GM23248 (cell line): Measurements from ENCODE around the gene ZFP92. TPM values are rescaled to one million over a fixed set of nuclear protein-coding genes. Genes with fewer than 3 reads are reported as not detected.
A peak's percentile ranks its signal among the peaks of the same experiment; 100 is the strongest.
"Not testable (repeated sequence)": the region's sequence is repeated elsewhere in the genome, so short reads cannot be mapped to it uniquely, and the experiment has no call there.

Experiments
- DNase-seq: peaks from one replicate; pipeline ENCODE4 v3.0.0-alpha.2; 2015
- H2AFZ ChIP-seq: fragments of 200-600 bp; sonication (generic); 2 replicates; pipeline ENCODE4 v1.6.1; 2016; ENCODE audit warnings: antibody characterized with exemption
- H3F3A ChIP-seq: fragments of 200-600 bp; sonication (generic); 2 replicates; pipeline ENCODE4 v1.6.1; 2016; ENCODE audit warnings: mild to moderate bottlenecking, antibody characterized with exemption, mixed run types; ENCODE audit not compliant: insufficient read depth
- H3K27ac ChIP-seq: fragments of 200-600 bp; sonication (generic); 2 replicates; pipeline ENCODE4 v1.5.1; 2016; ENCODE audit warnings: mild to moderate bottlenecking
- H3K27me3 ChIP-seq: fragments of 200-600 bp; sonication (generic); replicated peaks from 2 replicates; pipeline ENCODE4 v1.6.1; 2016; ENCODE audit warnings: mild to moderate bottlenecking; ENCODE audit not compliant: insufficient read depth
- H3K36me3 ChIP-seq: fragments of 200-600 bp; sonication (generic); 2 replicates; pipeline ENCODE4 v1.6.1; 2016; ENCODE audit warnings: low read depth, mild to moderate bottlenecking
- H3K4me1 ChIP-seq: fragments of 200-600 bp; sonication (generic); 2 replicates; pipeline ENCODE4 v1.6.1; 2016; ENCODE audit warnings: mild to moderate bottlenecking; ENCODE audit not compliant: insufficient read depth
- H3K4me2 ChIP-seq: fragments of 200-600 bp; sonication (generic); one replicate; pipeline ENCODE4 v1.6.1; 2016; ENCODE audit warnings: mild to moderate bottlenecking; ENCODE audit not compliant: unreplicated experiment
- H3K4me3 ChIP-seq: fragments of 200-600 bp; sonication (generic); 2 replicates; pipeline ENCODE4 v1.5.1; 2016; ENCODE audit warnings: mild to moderate bottlenecking
- H3K79me2 ChIP-seq: fragments of 200-600 bp; sonication (generic); 2 replicates; pipeline ENCODE4 v1.6.1; 2016; ENCODE audit warnings: mild to moderate bottlenecking; ENCODE audit not compliant: insufficient read depth
- H3K9ac ChIP-seq: fragments of 200-600 bp; sonication (generic); 2 replicates; pipeline ENCODE4 v1.6.1; 2016; ENCODE audit warnings: mild to moderate bottlenecking
- H3K9me2 ChIP-seq: fragments of 200-600 bp; sonication (generic); 2 replicates; pipeline ENCODE4 v1.6.1; 2016; ENCODE audit warnings: mixed run types, mild to moderate bottlenecking, moderate library complexity; ENCODE audit not compliant: insufficient read depth
- H3K9me3 ChIP-seq: fragments of 200-600 bp; sonication (generic); one replicate; pipeline ENCODE4 v1.6.1; 2017; ENCODE audit warnings: low read depth
- H4K20me1 ChIP-seq: fragments of 200-600 bp; sonication (generic); 2 replicates; pipeline ENCODE4 v1.6.0; 2016; ENCODE audit not compliant: insufficient read depth
- EZH2 ChIP-seq: fragments of 200-600 bp; sonication (generic); IDR thresholded peaks from 2 replicates; pipeline ENCODE4 v1.6.1; 2018; ENCODE audit warnings: antibody characterized with exemption, mild to moderate bottlenecking; ENCODE audit not compliant: insufficient read depth, poor library complexity, severe bottlenecking
- EZH2phosphoT487 ChIP-seq: fragments of 200-600 bp; sonication (generic); IDR thresholded peaks from 2 replicates; pipeline ENCODE4 v1.6.1; 2018; ENCODE audit warnings: antibody characterized with exemption, moderate library complexity, mild to moderate bottlenecking, low read depth; ENCODE audit not compliant: insufficient read depth
- WGBS, 2 experiments: methylation state at CpG; one replicate each; pipeline ENCODE4 v1.1.6; 2015 to 2017; ENCODE audit warnings: low lambda C conversion rate in 2 of 2, low coverage in 1 of 2; ENCODE audit errors: missing lambda C conversion rate in 2 of 2; 5-methylcytosine and 5-hydroxymethylcytosine counted together
- in situ Hi-C: fragments of 300-500 bp; cut with MboI; formaldehyde crosslinking; loops from 2 replicates; pipeline ENCODE4 v1.15.0; 2020
- polyA plus RNA-seq: library from polyadenylated mRNA; unstranded; fragments of >200 nt; fragmentation: Nextera tagmentation; extraction: Ambion mirVana; gene quantifications from 2 replicates; pipeline ENCODE4 v1.2.1, GENCODE V29; 2016
- total RNA-seq: library from RNA; depleted of rRNA; stranded (reverse); fragments of >200 nt; shearing (Covaris generic); gene quantifications from 2 replicates; pipeline ENCODE4 v1.2.3, GENCODE V29; 2014

The ZFP92 gene
- total and polyA plus RNA-seq, 2 experiments from 2014 or later, result 0.11 TPM; not detected in 1

DNA sequence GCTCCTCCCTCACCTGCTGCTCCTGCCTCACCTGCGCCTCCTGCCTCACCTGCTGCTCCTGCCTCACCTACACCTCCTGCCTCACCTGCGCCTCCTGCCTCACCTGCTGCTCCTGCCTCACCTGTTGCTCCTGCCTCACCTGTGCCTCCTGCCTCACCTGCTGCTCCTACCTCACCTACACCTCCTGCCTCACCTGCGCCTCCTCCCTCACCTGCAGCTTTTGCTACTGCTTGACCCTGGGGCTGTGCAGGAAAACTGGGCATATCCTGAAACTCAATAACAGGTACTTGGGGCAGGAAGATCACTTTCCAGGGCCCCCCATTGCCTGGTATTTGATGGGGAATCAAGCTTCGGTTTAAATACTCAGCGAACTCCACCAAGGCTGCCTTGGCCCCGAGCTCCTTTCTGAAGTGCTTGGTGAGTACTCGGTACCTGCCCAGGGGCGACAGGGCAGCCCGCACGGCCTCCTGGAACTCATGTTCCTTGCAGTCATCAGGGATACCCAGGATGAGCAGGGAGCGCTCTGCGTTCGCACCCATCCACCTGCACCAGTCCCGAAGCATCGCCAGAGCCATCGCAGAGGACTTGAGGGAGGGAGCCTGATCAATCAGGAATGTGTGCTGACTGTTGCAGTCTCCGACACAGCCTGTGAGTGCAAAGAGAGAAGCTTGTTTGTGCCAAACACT lies 12.9 kb upstream of the ZFP92 start:
- no peaks in the 10 kb centered on the region for H4K20me1 ChIP-seq
- TF ChIP-seq EZH2 (no peak), EZH2phosphoT487 (no peak)
- H3K9ac ChIP-seq, result no peak overlapping the region
- no peaks in the 10 kb centered on the region for H3K4me1 ChIP-seq
- H3K4me2 ChIP-seq, result no peak overlapping the region
- DNase-seq, result no peak
- no peaks in the 10 kb centered on the region for H3K9me2 ChIP-seq
- no peak overlapping the region for H3K4me3 ChIP-seq
- 75 to 85% methylated on average over 6 to 14 of the region's 17 CpGs for WGBS, 2 experiments
- H3K79me2 ChIP-seq, result no peaks in the 10 kb centered on the region
- no peak overlapping the region for H3K27ac ChIP-seq
- H3K36me3 ChIP-seq, result no peaks in the 10 kb centered on the region
- in situ Hi-C loops, result no loop called here
- no peaks in the 10 kb centered on the region for H3K9me3 ChIP-seq
- H2AFZ ChIP-seq, result no peak overlapping the region
- H3K27me3 ChIP-seq, result no peaks in the 10 kb centered on the region
- H3F3A ChIP-seq, result no peaks in the 10 kb centered on the region

DNA sequence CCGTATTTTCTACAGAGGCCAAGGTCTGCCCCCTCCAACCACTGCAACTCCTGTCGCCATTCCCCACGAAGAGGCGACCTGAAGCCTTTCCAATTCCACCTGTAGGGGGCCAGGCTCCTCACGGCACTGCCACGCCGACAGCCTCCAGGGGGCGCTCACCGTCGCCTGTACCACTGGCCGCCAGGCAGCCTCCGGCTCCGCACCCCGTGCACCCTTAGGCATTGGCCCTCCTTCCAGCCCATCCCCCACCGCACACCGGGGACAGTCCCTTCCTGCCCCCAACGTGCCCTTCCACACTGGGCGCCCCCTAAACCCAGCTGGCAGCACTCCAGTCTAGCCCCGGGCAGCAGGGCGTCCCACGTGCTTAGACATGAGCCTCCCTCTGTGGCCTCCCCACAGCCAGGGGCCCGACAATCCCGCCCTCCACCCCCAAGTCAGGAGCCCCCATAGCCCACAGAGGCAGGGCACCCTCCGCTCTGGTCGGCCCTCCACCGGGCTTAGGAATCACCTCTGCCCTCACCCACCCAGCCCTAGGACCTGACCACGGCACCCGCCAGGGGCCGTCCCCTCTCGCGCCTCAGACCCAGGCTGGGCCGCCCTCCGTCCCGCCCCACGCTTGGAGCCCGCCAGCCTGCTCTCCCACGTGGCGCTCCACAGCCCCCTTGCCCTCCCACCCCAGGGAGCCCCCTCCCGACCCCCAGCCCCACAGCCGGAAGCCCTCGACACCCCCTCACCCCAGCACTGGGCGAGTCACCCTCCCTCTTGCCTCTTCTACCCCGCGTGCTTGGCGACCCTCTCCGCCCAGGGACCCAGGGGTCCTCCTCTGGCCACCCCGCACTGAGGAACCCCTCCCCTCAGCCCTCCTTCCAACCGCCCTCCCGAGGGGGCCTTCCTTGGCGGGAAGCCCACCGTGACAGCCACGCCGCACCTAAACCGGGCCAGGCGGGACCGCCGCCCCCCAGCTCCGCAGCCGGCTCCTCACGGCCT lies 10.8 kb upstream of the ZFP92 start:
- Histone ChIP-seq H3K36me3 (no peaks in the 10 kb centered on the region), H3K9me3 (no peaks in the 10 kb centered on the region), H3K4me1 (no peaks in the 10 kb centered on the region), H3F3A (no peaks in the 10 kb centered on the region), H3K4me2 (no peak overlapping the region), H3K9me2 (no peaks in the 10 kb centered on the region), H3K27me3 (no peaks in the 10 kb centered on the region), H4K20me1 (no peaks in the 10 kb centered on the region), H3K79me2 (no peaks in the 10 kb centered on the region), H3K4me3 (no peak overlapping the region), H3K27ac (no peak overlapping the region), H3K9ac (no peak overlapping the region), H2AFZ (no peak overlapping the region)
- no peak for TF ChIP-seq EZH2phosphoT487
- TF ChIP-seq EZH2, result no peak
- in situ Hi-C loops, result no loop called here
- 43 to 79% methylated on average over 3 to 57 of the region's 60 CpGs for WGBS, 2 experiments
- DNase-seq, result peak; percentile 24

DNA sequence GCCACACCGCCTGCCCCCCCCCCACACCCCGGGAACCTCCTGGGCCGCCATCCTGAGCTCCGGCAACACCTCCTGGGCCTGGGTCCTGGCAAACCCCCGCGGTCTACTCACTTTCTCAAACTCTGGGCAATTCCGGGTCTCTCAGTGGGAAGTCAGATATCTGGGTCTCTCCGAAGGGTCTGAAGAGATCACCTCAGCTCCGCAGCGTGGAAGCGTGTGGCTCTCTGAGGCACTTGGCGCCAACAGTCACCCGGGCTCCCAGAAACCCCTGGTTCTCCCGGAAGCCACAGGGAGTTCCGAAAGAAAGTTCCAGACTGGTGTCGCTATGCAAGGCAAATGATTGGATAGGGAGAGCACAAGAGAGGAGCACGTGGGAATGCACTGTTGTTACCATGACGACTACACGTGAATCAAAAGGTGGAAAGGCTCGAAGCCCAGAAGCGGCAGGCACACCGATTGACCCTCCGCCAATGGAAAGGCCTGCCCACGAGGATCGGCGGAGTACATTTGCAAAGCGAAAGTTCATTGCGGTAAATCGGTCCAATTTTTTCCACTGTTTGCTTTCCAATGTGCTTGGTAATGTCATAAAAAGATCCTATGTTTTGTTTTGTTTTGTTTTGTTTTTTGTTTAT lies 10.0 kb upstream of the ZFP92 start, which contains the start of gene PNMA6E:
Gene PNMA6E (minus strand): TSS at position 218 of the 632 bp plus-strand sequence. CDS start 2,501 bp downstream, outside the sequence.
- in situ Hi-C loops, result no loop called here
- H3K27me3 ChIP-seq, result no peaks in the 10 kb centered on the region

DNA sequence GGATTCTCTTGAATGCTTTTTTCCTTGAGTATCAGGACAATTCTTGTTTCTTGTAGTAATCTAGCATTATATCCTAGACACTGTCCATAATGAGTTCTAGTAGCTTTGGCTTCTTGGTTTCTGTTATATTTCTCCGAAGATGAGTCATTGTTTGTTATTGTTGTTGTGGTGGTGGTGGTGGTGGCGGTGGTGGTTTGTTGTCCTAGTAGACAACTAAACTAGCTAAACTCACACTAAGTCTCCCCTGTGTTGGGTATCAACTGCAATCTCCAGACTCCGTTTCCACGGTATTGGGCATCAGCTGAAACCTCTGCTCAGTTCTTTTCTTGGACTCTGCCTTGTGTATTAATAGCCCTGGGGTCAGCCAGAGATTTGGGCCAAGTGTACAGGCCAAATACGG lies 6.9 kb upstream of the ZFP92 start:
- DNase-seq, H3K27ac ChIP-seq, H3K4me2 ChIP-seq, H3F3A ChIP-seq, H3K4me3 ChIP-seq, in situ Hi-C loops, H2AFZ ChIP-seq, H3K9me3 ChIP-seq, H3K27me3 ChIP-seq, H3K79me2 ChIP-seq, H3K4me1 ChIP-seq, H4K20me1 ChIP-seq, H3K36me3 ChIP-seq, H3K9ac ChIP-seq, H3K9me2 ChIP-seq: not testable (repeated sequence)
- 53 to 89% methylated on average over 1 to 5 of the region's 5 CpGs for WGBS, 2 experiments

More for the DNA sequence above, 10.0 kb upstream of the ZFP92 start, which contains the start of gene PNMA6E:
- Histone ChIP-seq H3K4me2 (no peak within 1 kb of the TSS), H2AFZ (no peak within 1 kb of the TSS), H3F3A (no peaks in the 10 kb centered on the region), H4K20me1 (no peaks in the 10 kb centered on the region), H3K36me3 (no peaks in the 10 kb centered on the region), H3K4me1 (no peaks in the 10 kb centered on the region), H3K4me3 (no peak within 1 kb of the TSS), H3K9me2 (no peaks in the 10 kb centered on the region), H3K79me2 (no peaks in the 10 kb centered on the region), H3K9ac (no peak within 1 kb of the TSS), H3K27ac (no peak within 1 kb of the TSS), H3K9me3 (no peaks in the 10 kb centered on the region)
- TF ChIP-seq EZH2, result no peak
- TF ChIP-seq EZH2phosphoT487, result no peak
- no peak for DNase-seq
- WGBS, 2 experiments, result 92 to 93% methylated on average over 20 to 27 of the region's 29 CpGs
